Forelimb muscle (tissue), 1 donor: ENCODE measurements around the gene TSPYL1. TPM values are rescaled to one million over a fixed set of nuclear protein-coding genes. Genes with fewer than 3 reads are reported as not detected.
"Not testable (repeated sequence)": the region's sequence is repeated elsewhere in the genome, so short reads cannot be mapped to it uniquely, and the experiment has no call there.

Experiments
- DNase-seq: peaks from one replicate; pipeline ENCODE4 v3.0.0-alpha.2; 2013; ENCODE audit warnings: low read depth
- polyA plus RNA-seq: library from polyadenylated mRNA; unstranded; fragments of 120-200 nt; gene quantifications from one replicate; pipeline ENCODE4 v1.2.1, GENCODE V29; 2013; ENCODE audit not compliant: insufficient read length

TSPYL1 gene
- polyA plus RNA-seq, 1 donor = 51.5 TPM

GRCh38 chr6:116298273-116298672 is 18.5 kb upstream of the TSPYL1 start:
- no peak for DNase-seq

GRCh38 chr6:116292553-116292952 is 12.8 kb upstream of the TSPYL1 start:
- no peak for DNase-seq

- no peak for DNase-seq
Observed at GRCh38 chr6:116291701-116292396, 12.1 kb upstream of the TSPYL1 start.

GRCh38 chr6:116290799-116291198 is 11.1 kb upstream of the TSPYL1 start:
- DNase-seq = no peak

- DNase-seq = no peak
Observed at GRCh38 chr6:116289876-116290275, 10.1 kb upstream of the TSPYL1 start.

GRCh38 chr6:116287689-116288282 is 8.1 kb upstream of the TSPYL1 start:
- no peak for DNase-seq

GRCh38 chr6:116286773-116287358 is 7.1 kb upstream of the TSPYL1 start:
- no peak for DNase-seq

- DNase-seq = not testable (repeated sequence)
Observed at GRCh38 chr6:116284984-116285383, 5.3 kb upstream of the TSPYL1 start.

- DNase-seq = no peak
Observed at GRCh38 chr6:116283191-116283590, 3.5 kb upstream of the TSPYL1 start.

- DNase-seq = no peak
Observed at GRCh38 chr6:116282698-116283097, 3.0 kb upstream of the TSPYL1 start.

- DNase-seq = no peak
Observed at GRCh38 chr6:116280933-116281316, 1.2 kb upstream of the TSPYL1 start.

GRCh38 chr6:116280161-116280932 is 617 bp upstream of the TSPYL1 start:
- no peak for DNase-seq

- DNase-seq = no peak
Observed at GRCh38 chr6:116278854-116279231, 887 bp downstream of the TSPYL1 start.

- DNase-seq = no peak
Observed at GRCh38 chr6:116278481-116278829, 1.3 kb downstream of the TSPYL1 start.

GRCh38 chr6:116277124-116277523 is 2.6 kb downstream of the TSPYL1 start:
- DNase-seq = no peak

GRCh38 chr6:116271149-116271708 is 8.5 kb downstream of the TSPYL1 start:
- no peak for DNase-seq

GRCh38 chr6:116268589-116269293 is 11.0 kb downstream of the TSPYL1 start:
- DNase-seq = no peak

- no peak for DNase-seq
Observed at GRCh38 chr6:116267836-116268588, 11.7 kb downstream of the TSPYL1 start.

GRCh38 chr6:116266803-116267202 is 12.9 kb downstream of the TSPYL1 start:
- no peak for DNase-seq

- no peak for DNase-seq
Observed at GRCh38 chr6:116265041-116265829, 14.5 kb downstream of the TSPYL1 start.
